ENCODE data around the gene RAB31. TPM values are rescaled to one million over a fixed set of nuclear protein-coding genes. Genes with fewer than 3 reads are reported as not detected.
A peak's percentile ranks its signal among the peaks of the same experiment; 100 is the strongest.

RAB31 gene
- total and polyA plus RNA-seq, 2 donors from 2014 or later: 17.3 to 77.1 TPM

DNA sequence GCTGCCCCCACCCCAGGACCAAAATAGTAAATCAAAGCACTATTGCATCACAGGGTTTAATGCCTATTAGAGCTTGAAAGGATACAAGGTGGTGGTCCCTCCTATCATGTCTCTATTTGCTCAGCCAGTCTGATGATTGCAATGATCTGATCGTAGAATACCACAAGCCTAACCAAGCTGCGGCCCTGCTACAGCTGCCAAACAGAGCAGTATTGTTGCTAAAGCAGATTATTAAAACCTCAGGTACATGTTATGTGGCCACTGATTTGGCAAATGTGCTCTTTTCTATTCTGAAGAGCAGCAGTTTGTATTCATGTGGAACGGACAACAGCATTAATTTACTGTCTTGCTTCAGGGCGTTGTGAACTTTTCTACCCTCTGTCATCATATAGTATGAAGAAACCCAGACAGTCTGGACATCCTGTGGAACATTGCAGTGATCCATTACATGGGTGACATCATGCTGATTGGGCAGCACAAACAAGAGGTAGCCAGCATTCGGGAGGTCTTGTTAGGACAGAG is 197.4 kb downstream of the RAB31 start:
- no peaks in the 10 kb centered on the region for H3K4me1 ChIP-seq (ENCODE audit: control insufficient read depth in 2 of 3, insufficient read depth in 2 of 3, low read depth in 1 of 3, low read length in 3 of 3)
- no peaks in the 10 kb centered on the region for H3K36me3 ChIP-seq (ENCODE audit: control insufficient read depth in 2 of 3, insufficient read depth in 3 of 3, low read length in 3 of 3)
- no peak overlapping the region for H3K27ac ChIP-seq (ENCODE audit: low read depth in 2 of 2, low read length in 2 of 2)
- intact Hi-C loops (cut with DNase I): no loop called here
- peak in 3 of 5 donors; percentile 52 to 76 (median 74) for DNase-seq
- H3K9me3 ChIP-seq (ENCODE audit: control insufficient read depth in 2 of 3, insufficient read depth in 1 of 3, low read length in 3 of 3): no peaks in the 10 kb centered on the region
- no peak overlapping the region for H3K9ac ChIP-seq (ENCODE audit: low read length in 3 of 3)
- H3K4me3 ChIP-seq (ENCODE audit: low read length in 3 of 3): no peak overlapping the region
- H3K27me3 ChIP-seq (ENCODE audit: control insufficient read depth, insufficient read depth, low read length): no peaks in the 10 kb centered on the region
- FAIRE-seq: no peak
- TF ChIP-seq, protein P1, sequence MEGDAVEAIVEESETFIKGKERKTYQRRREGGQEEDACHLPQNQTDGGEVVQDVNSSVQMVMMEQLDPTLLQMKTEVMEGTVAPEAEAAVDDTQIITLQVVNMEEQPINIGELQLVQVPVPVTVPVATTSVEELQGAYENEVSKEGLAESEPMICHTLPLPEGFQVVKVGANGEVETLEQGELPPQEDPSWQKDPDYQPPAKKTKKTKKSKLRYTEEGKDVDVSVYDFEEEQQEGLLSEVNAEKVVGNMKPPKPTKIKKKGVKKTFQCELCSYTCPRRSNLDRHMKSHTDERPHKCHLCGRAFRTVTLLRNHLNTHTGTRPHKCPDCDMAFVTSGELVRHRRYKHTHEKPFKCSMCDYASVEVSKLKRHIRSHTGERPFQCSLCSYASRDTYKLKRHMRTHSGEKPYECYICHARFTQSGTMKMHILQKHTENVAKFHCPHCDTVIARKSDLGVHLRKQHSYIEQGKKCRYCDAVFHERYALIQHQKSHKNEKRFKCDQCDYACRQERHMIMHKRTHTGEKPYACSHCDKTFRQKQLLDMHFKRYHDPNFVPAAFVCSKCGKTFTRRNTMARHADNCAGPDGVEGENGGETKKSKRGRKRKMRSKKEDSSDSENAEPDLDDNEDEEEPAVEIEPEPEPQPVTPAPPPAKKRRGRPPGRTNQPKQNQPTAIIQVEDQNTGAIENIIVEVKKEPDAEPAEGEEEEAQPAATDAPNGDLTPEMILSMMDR (IDR thresholded peaks at IDR 0.05; ENCODE audit: borderline replicate concordance, extremely low read depth, insufficient read depth): no peak

DNA sequence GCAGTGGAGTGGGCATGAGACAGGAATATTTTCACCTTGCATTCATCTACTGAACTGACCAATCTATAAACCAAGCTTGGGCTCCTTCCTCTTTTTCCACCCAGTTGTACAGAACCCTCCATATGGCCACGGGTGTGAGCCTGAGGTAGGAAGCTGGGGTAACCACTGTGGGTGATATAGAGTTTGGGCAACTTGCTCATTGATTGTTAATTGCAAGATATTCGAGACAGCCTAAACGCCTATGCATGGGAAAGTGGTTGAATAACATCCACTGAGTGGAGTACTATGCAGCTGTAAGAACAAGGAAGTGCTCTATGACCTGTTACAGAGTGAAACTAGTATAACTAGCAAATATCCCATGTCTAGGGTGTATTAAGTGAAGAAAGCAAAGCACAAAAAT is 198.4 kb downstream of the RAB31 start:
- H3K27ac ChIP-seq (ENCODE audit: low read depth in 2 of 2, low read length in 2 of 2): no peak overlapping the region
- no peak overlapping the region for H3K9ac ChIP-seq (ENCODE audit: low read length in 3 of 3)
- no peaks in the 10 kb centered on the region for H3K4me1 ChIP-seq (ENCODE audit: control insufficient read depth in 2 of 3, insufficient read depth in 2 of 3, low read depth in 1 of 3, low read length in 3 of 3)
- no peak for DNase-seq
- no peaks in the 10 kb centered on the region for H3K36me3 ChIP-seq (ENCODE audit: control insufficient read depth in 2 of 3, insufficient read depth in 3 of 3, low read length in 3 of 3)
- FAIRE-seq: no peak
- intact Hi-C loops (cut with DNase I): no loop called here
- no peak overlapping the region for H3K4me3 ChIP-seq (ENCODE audit: low read length in 3 of 3)
- no peaks in the 10 kb centered on the region for H3K9me3 ChIP-seq (ENCODE audit: control insufficient read depth in 2 of 3, insufficient read depth in 1 of 3, low read length in 3 of 3)
- H3K27me3 ChIP-seq (ENCODE audit: control insufficient read depth, insufficient read depth, low read length): no peaks in the 10 kb centered on the region
- TF ChIP-seq, protein P1 (IDR thresholded peaks at IDR 0.05; ENCODE audit: borderline replicate concordance, extremely low read depth, insufficient read depth): no peak

DNA sequence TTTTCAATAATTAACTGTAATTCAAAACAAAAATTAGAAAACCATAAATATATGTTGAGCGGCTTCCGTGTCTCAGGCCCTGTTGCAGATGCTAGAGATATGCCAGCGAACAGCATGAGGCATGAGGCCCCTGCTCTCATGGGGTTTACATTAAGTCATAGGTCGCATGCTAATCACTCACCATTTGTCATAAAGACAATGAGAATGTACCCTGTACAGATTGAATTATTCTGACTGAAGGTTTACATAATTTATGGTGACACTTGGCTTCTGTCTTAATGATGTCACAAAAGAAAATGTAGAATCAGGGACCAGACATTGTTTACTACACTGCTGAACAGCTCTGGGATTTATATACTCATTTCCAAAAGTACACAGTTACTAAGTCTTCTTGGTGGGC is 199.8 kb downstream of the RAB31 start:
- intact Hi-C loops (cut with DNase I): no loop called here
- Histone ChIP-seq H3K27me3 (ENCODE audit: control insufficient read depth, insufficient read depth, low read length) (no peaks in the 10 kb centered on the region), H3K27ac (ENCODE audit: low read depth in 2 of 2, low read length in 2 of 2) (no peak overlapping the region), H3K4me3 (ENCODE audit: low read length in 3 of 3) (no peak overlapping the region), H3K36me3 (ENCODE audit: control insufficient read depth in 2 of 3, insufficient read depth in 3 of 3, low read length in 3 of 3) (no peaks in the 10 kb centered on the region), H3K9me3 (ENCODE audit: control insufficient read depth in 2 of 3, insufficient read depth in 1 of 3, low read length in 3 of 3) (no peaks in the 10 kb centered on the region), H3K9ac (ENCODE audit: low read length in 3 of 3) (no peak overlapping the region), H3K4me1 (ENCODE audit: control insufficient read depth in 2 of 3, insufficient read depth in 2 of 3, low read depth in 1 of 3, low read length in 3 of 3) (peaks cover 0 to 2% (median 0%) of the 10 kb centered on the region in 3 donors)
- FAIRE-seq (no peak), DNase-seq (no peak)
- TF ChIP-seq, protein P1 (IDR thresholded peaks at IDR 0.05; ENCODE audit: borderline replicate concordance, extremely low read depth, insufficient read depth): no peak

DNA sequence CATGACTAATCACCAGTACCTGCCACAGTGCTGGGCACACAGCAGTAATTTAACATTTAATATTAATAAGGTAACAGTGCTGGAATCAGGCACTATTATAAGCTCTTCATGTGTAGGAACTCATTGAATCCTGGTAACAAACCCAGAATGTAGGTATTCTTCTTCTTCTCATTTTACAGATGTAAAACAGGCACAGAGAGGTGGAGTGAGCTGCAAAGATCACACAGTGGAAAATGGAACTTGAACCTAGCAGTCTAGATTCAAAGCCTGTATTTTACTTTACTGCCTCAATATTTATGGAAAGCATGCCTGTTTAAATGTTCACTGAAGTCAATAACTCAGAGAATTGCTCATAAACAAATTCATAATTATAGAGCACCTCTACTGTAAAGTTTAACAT is 202.0 kb downstream of the RAB31 start:
- no peak overlapping the region for H3K9ac ChIP-seq (ENCODE audit: low read length in 3 of 3)
- H3K4me3 ChIP-seq (ENCODE audit: low read length in 3 of 3): no peak overlapping the region
- H3K27ac ChIP-seq (ENCODE audit: low read depth in 2 of 2, low read length in 2 of 2): no peak overlapping the region
- H3K4me1 ChIP-seq (ENCODE audit: control insufficient read depth in 2 of 3, insufficient read depth in 2 of 3, low read depth in 1 of 3, low read length in 3 of 3): peaks cover 0 to 4% (median 0%) of the 10 kb centered on the region in 3 donors
- DNase-seq (no peak), FAIRE-seq (no peak)
- intact Hi-C loops (cut with DNase I): no loop called here
- no peaks in the 10 kb centered on the region for H3K36me3 ChIP-seq (ENCODE audit: control insufficient read depth in 2 of 3, insufficient read depth in 3 of 3, low read length in 3 of 3)
- no peaks in the 10 kb centered on the region for H3K27me3 ChIP-seq (ENCODE audit: control insufficient read depth, insufficient read depth, low read length)
- no peaks in the 10 kb centered on the region for H3K9me3 ChIP-seq (ENCODE audit: control insufficient read depth in 2 of 3, insufficient read depth in 1 of 3, low read length in 3 of 3)
- TF ChIP-seq, protein P1 (IDR thresholded peaks at IDR 0.05; ENCODE audit: borderline replicate concordance, extremely low read depth, insufficient read depth): no peak
